Measurements from ENCODE around the gene UBE2V1. TPM values are rescaled to one million over a fixed set of nuclear protein-coding genes. Genes with fewer than 3 reads are reported as not detected.

Gene UBE2V1
- total RNA-seq, 1 donor = 105 TPM

GRCh38 chr20:50100552-50100951 is 12.4 kb downstream of the UBE2V1 start:
- no peak overlapping the region for H3K4me3 ChIP-seq (ENCODE audit: low read depth, low read length)
- DNase-seq (ENCODE audit: low read depth) = no peak
- no peak for TF ChIP-seq CTCF (IDR thresholded peaks at IDR 0.05; ENCODE audit: insufficient read depth, low read length)

GRCh38 chr20:50099565-50099991 is 13.4 kb downstream of the UBE2V1 start:
- TF ChIP-seq CTCF (IDR thresholded peaks at IDR 0.05; ENCODE audit: insufficient read depth, low read length) = no peak
- no peak overlapping the region for H3K4me3 ChIP-seq (ENCODE audit: low read depth, low read length)
- no peak for DNase-seq (ENCODE audit: low read depth)

- no peak for DNase-seq (ENCODE audit: low read depth)
- no peak for TF ChIP-seq CTCF (IDR thresholded peaks at IDR 0.05; ENCODE audit: insufficient read depth, low read length)
- H3K4me3 ChIP-seq (ENCODE audit: low read depth, low read length) = no peak overlapping the region
Observed at GRCh38 chr20:50099113-50099512, 13.8 kb downstream of the UBE2V1 start.

GRCh38 chr20:50098259-50098658 is 14.7 kb downstream of the UBE2V1 start:
- no peak for DNase-seq (ENCODE audit: low read depth)
- no peak for TF ChIP-seq CTCF (IDR thresholded peaks at IDR 0.05; ENCODE audit: insufficient read depth, low read length)

GRCh38 chr20:50097843-50098242 is 15.1 kb downstream of the UBE2V1 start:
- no peak for TF ChIP-seq CTCF (IDR thresholded peaks at IDR 0.05; ENCODE audit: insufficient read depth, low read length)
- DNase-seq (ENCODE audit: low read depth) = no peak
- H3K4me3 ChIP-seq (ENCODE audit: low read depth, low read length) = no peak overlapping the region

More at GRCh38 chr20:50098259-50098658, 14.7 kb downstream of the UBE2V1 start:
- no peak overlapping the region for H3K4me3 ChIP-seq (ENCODE audit: low read depth, low read length)

- H3K4me3 ChIP-seq (ENCODE audit: low read depth, low read length) = no peak overlapping the region
- DNase-seq (ENCODE audit: low read depth) = no peak
- no peak for TF ChIP-seq CTCF (IDR thresholded peaks at IDR 0.05; ENCODE audit: insufficient read depth, low read length)
Observed at GRCh38 chr20:50096237-50096636, 16.7 kb downstream of the UBE2V1 start.

- no peak for DNase-seq (ENCODE audit: low read depth)
- TF ChIP-seq CTCF (IDR thresholded peaks at IDR 0.05; ENCODE audit: insufficient read depth, low read length) = no peak
- H3K4me3 ChIP-seq (ENCODE audit: low read depth, low read length) = no peak overlapping the region
Observed at GRCh38 chr20:50095476-50096078, 17.4 kb downstream of the UBE2V1 start.

Data from fibroblast of the aortic adventitia (primary cell).